Activated CD8-positive, alpha-beta T cell treated with anti-CD3 and anti-CD28 coated beads for 36 hours (primary cell): ENCODE measurements around the gene ATCAY. TPM values are rescaled to one million over a fixed set of nuclear protein-coding genes. Genes with fewer than 3 reads are reported as not detected.

ENCODE experiments used
- ATAC-seq: fragments of 200-7000 bp; cut with Tn5 transposase; one replicate; pipeline ENCODE4 v1.10.0; 2021; ENCODE audit warnings: mild to moderate bottlenecking, moderate library complexity
- CTCF ChIA-PET: fragments of 350-600 bp; sonication (Branson Sonifier 250); formaldehyde crosslinking; loops from one replicate; lab custom pipeline; 2021; ENCODE audit warnings: antibody characterized with exemption; lab: Charles Lee
- POLR2A ChIA-PET: fragments of 350-600 bp; sonication (Branson Sonifier 250); formaldehyde crosslinking; loops from one replicate; lab custom pipeline; 2021; ENCODE audit warnings: antibody characterized with exemption; lab: Charles Lee
- DNase-seq: peaks from one replicate; pipeline ENCODE4 v3.0.0-alpha.2; 2020
- H3K27ac Mint-ChIP-seq: one replicate; pipeline ENCODE4 v1.8.0; 2021; ENCODE audit warnings: mild to moderate bottlenecking, mixed read lengths
- H3K27me3 Mint-ChIP-seq: one replicate; pipeline ENCODE4 v1.8.0; 2021; ENCODE audit warnings: mixed read lengths
- H3K36me3 Mint-ChIP-seq: one replicate; pipeline ENCODE4 v1.8.0; 2021; ENCODE audit warnings: low read depth, mixed read lengths
- H3K4me1 Mint-ChIP-seq: one replicate; pipeline ENCODE4 v1.8.0; 2021; ENCODE audit warnings: low read depth, mixed read lengths
- H3K4me3 Mint-ChIP-seq: one replicate; pipeline ENCODE4 v1.8.0; 2021; ENCODE audit warnings: mild to moderate bottlenecking, moderate library complexity, mixed read lengths
- H3K9me3 Mint-ChIP-seq: one replicate; pipeline ENCODE4 v1.8.0; 2021; ENCODE audit warnings: mixed read lengths
- CTCF ChIP-seq: fragments of 200-600 bp; IDR thresholded peaks from one replicate; pipeline ENCODE4 v1.8.0; 2022; ENCODE audit warnings: antibody characterized with exemption, mild to moderate bottlenecking
- intact Hi-C: fragments of 100-400 bp; cut with micrococcal nuclease; formaldehyde crosslinking; loops from one replicate; pipeline ENCODE4 v1.10.0; 2022
- total RNA-seq, 2 experiments: library from RNA; stranded (reverse); gene quantifications; one replicate each; pipeline ENCODE4 v1.2.3, GENCODE V29; 2021

Gene ATCAY
- total RNA-seq, 2 experiments from 2014 or later, result not detected

- DNase-seq (no peak), ATAC-seq (no peak)
- ChIA-PET CTCF (no interaction called here), POLR2A (no interaction called here)
- Mint-ChIP-seq H3K4me3 (no peak overlapping the region), H3K9me3 (peaks cover 11% of the 10 kb centered on the region), H3K4me1 (no peaks in the 10 kb centered on the region), H3K36me3 (peaks cover 5% of the 10 kb centered on the region), H3K27me3 (no peaks in the 10 kb centered on the region), H3K27ac (no peak overlapping the region)
- no peak for TF ChIP-seq CTCF
- intact Hi-C loops, result no loop called here
These were observed 28.3 kb upstream of the ATCAY start for GRCh38 chr19:3852177-3852511.

GRCh38 chr19:3852614-3853254, 27.8 kb upstream of the ATCAY start:
- ChIA-PET POLR2A (no interaction called here), CTCF (no interaction called here)
- ATAC-seq (no peak), DNase-seq (peak; percentile 21)
- TF ChIP-seq CTCF, result no peak
- no peaks in the 10 kb centered on the region for H3K4me1 Mint-ChIP-seq
- no peaks in the 10 kb centered on the region for H3K27me3 Mint-ChIP-seq
- peaks cover 5% of the 10 kb centered on the region for H3K36me3 Mint-ChIP-seq
- peaks cover 11% of the 10 kb centered on the region for H3K9me3 Mint-ChIP-seq
- intact Hi-C loops, result no loop called here
- no peak overlapping the region for H3K4me3 Mint-ChIP-seq
- no peak overlapping the region for H3K27ac Mint-ChIP-seq

- no peak overlapping the region for H3K27ac Mint-ChIP-seq
- no peak for TF ChIP-seq CTCF
- POLR2A ChIA-PET, result interaction anchor here (1.1 kb wide), 1 partner anchor 43 kb away, joined by 3 read pairs; no protein-coding TSS in a partner anchor
- H3K27me3 Mint-ChIP-seq, result no peaks in the 10 kb centered on the region
- peaks cover 5% of the 10 kb centered on the region for H3K36me3 Mint-ChIP-seq
- no peaks in the 10 kb centered on the region for H3K4me1 Mint-ChIP-seq
- no peak for ATAC-seq
- CTCF ChIA-PET, result no interaction called here
- DNase-seq, result peak; percentile 4
- intact Hi-C loops, result no loop called here
- H3K9me3 Mint-ChIP-seq, result peaks cover 11% of the 10 kb centered on the region
- H3K4me3 Mint-ChIP-seq, result no peak overlapping the region
These were observed 25.2 kb upstream of the ATCAY start for GRCh38 chr19:3855320-3855719.

GRCh38 chr19:3857449-3858003, 23.0 kb upstream of the ATCAY start:
- TF ChIP-seq CTCF, result no peak
- Mint-ChIP-seq H3K4me3 (no peak overlapping the region), H3K27me3 (no peaks in the 10 kb centered on the region), H3K4me1 (no peaks in the 10 kb centered on the region), H3K9me3 (peaks cover under 1% of the 10 kb centered on the region), H3K27ac (no peak overlapping the region), H3K36me3 (no peaks in the 10 kb centered on the region)
- POLR2A ChIA-PET, result no interaction called here
- intact Hi-C loops, result no loop called here
- no peak for DNase-seq
- no peak for ATAC-seq
- CTCF ChIA-PET, result no interaction called here

- no peak overlapping the region for H3K4me3 Mint-ChIP-seq
- no peak for TF ChIP-seq CTCF
- H3K27ac Mint-ChIP-seq, result no peak overlapping the region
- intact Hi-C loops, result no loop called here
- ATAC-seq (no peak), DNase-seq (no peak)
- no peaks in the 10 kb centered on the region for H3K36me3 Mint-ChIP-seq
- POLR2A ChIA-PET, result no interaction called here
- H3K4me1 Mint-ChIP-seq, result no peaks in the 10 kb centered on the region
- CTCF ChIA-PET, result no interaction called here
- H3K9me3 Mint-ChIP-seq, result no peaks in the 10 kb centered on the region
- H3K27me3 Mint-ChIP-seq, result no peaks in the 10 kb centered on the region
These were observed 20.0 kb upstream of the ATCAY start for GRCh38 chr19:3860499-3860898.
